CD1c-positive myeloid dendritic cell (primary cell): ENCODE results near the gene STEAP2.

ENCODE experiments used
- DNase-seq: peaks from one replicate; pipeline ENCODE4 v3.0.0-alpha.2; 2016; ENCODE audit errors: extremely low spot score

STEAP2 gene

GRCh38 chr7:90192876-90193750 is 18.4 kb upstream of the STEAP2 start:
- no peak for DNase-seq

- no peak for DNase-seq
Observed at GRCh38 chr7:90194911-90195809, 16.4 kb upstream of the STEAP2 start.

- no peak for DNase-seq
Observed at GRCh38 chr7:90201500-90202195, 9.9 kb upstream of the STEAP2 start.

GRCh38 chr7:90207956-90208355 is 3.6 kb upstream of the STEAP2 start:
- DNase-seq, result no peak

GRCh38 chr7:90209776-90210175 is 1.8 kb upstream of the STEAP2 start:
- DNase-seq, result no peak

GRCh38 chr7:90210475-90210874 is 1.1 kb upstream of the STEAP2 start:
- no peak for DNase-seq

GRCh38 chr7:90210981-90211380 is 559 bp upstream of the STEAP2 start:
- DNase-seq, result no peak

GRCh38 chr7:90212149-90212495 is 582 bp downstream of the STEAP2 start:
- DNase-seq, result no peak

- DNase-seq, result no peak
Observed at GRCh38 chr7:90213521-90213920, 2.0 kb downstream of the STEAP2 start.

GRCh38 chr7:90216080-90216674 is 4.6 kb downstream of the STEAP2 start:
- DNase-seq, result no peak

- no peak for DNase-seq
Observed at GRCh38 chr7:90216771-90217170, 5.2 kb downstream of the STEAP2 start.

GRCh38 chr7:90222390-90222789 is 10.8 kb downstream of the STEAP2 start:
- no peak for DNase-seq

GRCh38 chr7:90222811-90223725 is 11.5 kb downstream of the STEAP2 start:
- no peak for DNase-seq

- no peak for DNase-seq
Observed at GRCh38 chr7:90224195-90224594, 12.7 kb downstream of the STEAP2 start.

- DNase-seq, result no peak
Observed at GRCh38 chr7:90225181-90225580, 13.6 kb downstream of the STEAP2 start.

- DNase-seq, result no peak
Observed at GRCh38 chr7:90225601-90226000, 14.1 kb downstream of the STEAP2 start.

GRCh38 chr7:90227259-90227658 is 15.7 kb downstream of the STEAP2 start:
- DNase-seq, result no peak

- DNase-seq, result no peak
Observed at GRCh38 chr7:90229682-90230081, 18.1 kb downstream of the STEAP2 start.

GRCh38 chr7:90230834-90231233 is 19.3 kb downstream of the STEAP2 start:
- no peak for DNase-seq

- no peak for DNase-seq
Observed at GRCh38 chr7:90231304-90231703, 19.8 kb downstream of the STEAP2 start.

GRCh38 chr7:90232430-90232829 is 20.9 kb downstream of the STEAP2 start:
- no peak for DNase-seq
